ENCODE data around the gene ZNF638.

Gene ZNF638

DNA sequence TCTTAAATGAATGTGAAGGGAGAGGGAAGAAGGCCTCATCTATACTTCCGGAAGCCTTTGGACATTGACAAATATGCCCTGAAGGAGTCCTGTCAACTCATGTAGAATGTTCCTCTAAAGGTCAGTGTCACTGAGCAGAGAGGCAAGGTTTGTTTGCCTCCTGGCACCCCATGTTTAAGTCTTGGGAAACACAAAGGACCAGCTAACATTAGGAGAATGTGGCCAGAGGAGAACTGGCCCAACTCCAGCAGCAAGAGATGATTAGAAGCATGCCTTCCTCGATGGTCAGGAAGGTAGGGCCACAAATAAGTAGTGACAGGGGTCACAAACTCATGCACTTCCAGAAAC is 127.5 kb downstream of the ZNF638 start:
- DNase-seq (ENCODE audit: insufficient read length, low spot score) (no peak), FAIRE-seq (no peak)
- TF ChIP-seq, protein P1, sequence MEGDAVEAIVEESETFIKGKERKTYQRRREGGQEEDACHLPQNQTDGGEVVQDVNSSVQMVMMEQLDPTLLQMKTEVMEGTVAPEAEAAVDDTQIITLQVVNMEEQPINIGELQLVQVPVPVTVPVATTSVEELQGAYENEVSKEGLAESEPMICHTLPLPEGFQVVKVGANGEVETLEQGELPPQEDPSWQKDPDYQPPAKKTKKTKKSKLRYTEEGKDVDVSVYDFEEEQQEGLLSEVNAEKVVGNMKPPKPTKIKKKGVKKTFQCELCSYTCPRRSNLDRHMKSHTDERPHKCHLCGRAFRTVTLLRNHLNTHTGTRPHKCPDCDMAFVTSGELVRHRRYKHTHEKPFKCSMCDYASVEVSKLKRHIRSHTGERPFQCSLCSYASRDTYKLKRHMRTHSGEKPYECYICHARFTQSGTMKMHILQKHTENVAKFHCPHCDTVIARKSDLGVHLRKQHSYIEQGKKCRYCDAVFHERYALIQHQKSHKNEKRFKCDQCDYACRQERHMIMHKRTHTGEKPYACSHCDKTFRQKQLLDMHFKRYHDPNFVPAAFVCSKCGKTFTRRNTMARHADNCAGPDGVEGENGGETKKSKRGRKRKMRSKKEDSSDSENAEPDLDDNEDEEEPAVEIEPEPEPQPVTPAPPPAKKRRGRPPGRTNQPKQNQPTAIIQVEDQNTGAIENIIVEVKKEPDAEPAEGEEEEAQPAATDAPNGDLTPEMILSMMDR (IDR thresholded peaks at IDR 0.05; ENCODE audit: insufficient read depth, missing control alignments), result no peak

DNA sequence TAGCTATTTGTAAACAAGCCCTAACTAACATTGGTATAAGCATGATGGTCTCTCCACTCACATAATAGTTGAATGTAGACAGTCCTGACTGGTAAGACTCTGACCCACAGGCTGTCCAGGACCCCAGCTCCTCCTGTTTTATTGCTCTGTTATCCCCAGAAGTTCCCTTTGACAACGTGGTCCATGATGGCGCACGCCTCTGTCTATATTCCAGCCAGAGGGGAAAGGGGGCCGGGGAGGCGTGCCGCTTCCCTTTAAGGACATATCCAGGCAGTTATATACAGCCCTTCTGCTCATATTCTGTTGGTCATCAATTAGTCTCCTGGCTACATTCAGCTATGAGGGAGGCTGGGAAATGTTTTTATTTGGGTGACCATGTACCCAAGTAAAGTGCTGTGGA is 128.5 kb downstream of the ZNF638 start:
- FAIRE-seq, result no peak
- TF ChIP-seq, protein P1 (IDR thresholded peaks at IDR 0.05; ENCODE audit: insufficient read depth, missing control alignments), result no peak

DNA sequence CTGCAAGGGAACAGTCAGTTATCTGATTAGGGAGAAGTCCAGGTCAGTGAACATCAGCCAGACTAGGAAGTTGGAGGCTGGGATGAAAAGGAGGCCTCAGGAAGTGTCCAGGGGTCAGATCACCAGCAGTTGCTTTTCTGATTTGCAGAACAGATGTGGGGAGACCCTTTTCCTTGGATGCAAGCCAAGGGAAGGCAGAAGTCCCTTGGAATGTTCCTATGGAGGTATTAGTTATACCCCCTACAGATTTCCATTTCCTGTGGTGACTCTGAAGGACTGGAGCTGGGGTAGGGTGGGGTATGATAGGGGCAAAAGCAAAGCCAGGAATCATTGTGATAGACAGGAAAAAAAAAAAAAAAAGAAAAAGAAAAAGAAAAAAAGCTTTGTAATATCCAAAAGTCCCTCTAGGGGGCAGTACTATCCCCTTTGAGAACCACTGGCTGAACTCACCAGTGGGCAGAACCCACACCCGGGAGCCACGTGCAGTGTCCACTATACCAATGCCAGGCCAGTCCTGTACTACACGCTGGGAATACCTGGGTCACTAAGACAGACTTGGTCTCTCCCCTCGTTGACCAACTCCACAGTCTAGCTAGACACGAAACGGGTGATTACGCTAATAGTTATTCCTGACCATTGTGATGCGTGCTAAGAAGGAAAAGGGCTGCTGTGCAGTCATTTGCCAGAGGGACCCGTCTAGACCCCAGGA is 129.2 kb downstream of the ZNF638 start:
- TF ChIP-seq, protein P1 (IDR thresholded peaks at IDR 0.05; ENCODE audit: insufficient read depth, missing control alignments), result peak; percentile 10
- peak; percentile 49 for DNase-seq (ENCODE audit: insufficient read length, low spot score)
- no peak for FAIRE-seq

More for the DNA sequence above, 128.5 kb downstream of the ZNF638 start:
- no peak for DNase-seq (ENCODE audit: insufficient read length, low spot score)

DNA sequence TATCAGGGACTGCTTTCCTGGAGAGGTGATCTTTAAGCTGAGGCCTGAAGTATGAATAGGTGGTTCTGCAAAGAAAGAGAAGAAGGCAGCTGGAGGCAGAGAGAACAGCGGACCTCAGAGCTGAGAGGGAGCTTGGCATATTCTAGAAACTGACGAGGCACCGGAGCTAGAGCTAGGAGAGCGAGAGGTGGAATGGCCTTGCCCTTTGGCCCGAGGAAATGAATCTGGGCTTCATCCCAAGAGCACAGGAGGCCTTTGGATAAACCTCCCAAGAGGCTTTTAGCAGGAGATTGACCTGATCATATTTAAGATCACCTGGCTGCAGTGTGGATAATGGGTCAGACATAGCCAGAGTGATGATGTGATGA is 129.7 kb downstream of the ZNF638 start:
- FAIRE-seq, result no peak
- TF ChIP-seq, protein P1 (IDR thresholded peaks at IDR 0.05; ENCODE audit: insufficient read depth, missing control alignments), result no peak

DNA sequence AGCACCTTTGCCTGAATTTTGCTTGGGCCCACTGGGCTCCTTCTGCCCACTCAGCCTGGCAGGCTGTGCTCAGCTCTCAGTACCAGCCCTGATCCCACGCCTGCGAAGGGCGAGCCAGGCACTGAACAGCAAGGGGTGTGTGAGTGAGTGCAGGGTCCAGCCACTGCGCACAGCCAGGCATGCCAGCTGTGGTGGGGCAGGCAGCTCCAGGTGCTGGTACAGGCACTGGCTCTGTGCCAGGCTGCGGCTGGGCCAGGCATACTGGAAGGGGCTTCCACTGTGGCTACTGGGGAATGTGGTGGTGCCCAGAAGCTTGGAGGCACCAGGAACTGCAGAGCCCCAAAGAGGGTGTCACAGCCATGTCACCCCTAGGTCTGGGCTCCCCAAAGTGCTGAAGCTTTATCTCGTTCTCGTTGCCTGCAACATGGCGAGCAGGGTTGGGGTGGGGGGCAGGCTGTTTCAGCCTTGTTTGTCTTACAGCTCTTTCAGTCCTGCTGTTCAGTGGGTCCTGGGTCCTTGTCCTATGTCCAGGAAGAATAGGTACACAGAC is 130.5 kb downstream of the ZNF638 start:
- TF ChIP-seq, protein P1 (IDR thresholded peaks at IDR 0.05; ENCODE audit: insufficient read depth, missing control alignments), result no peak
- no peak for FAIRE-seq
- no peak for DNase-seq (ENCODE audit: insufficient read length, low spot score)

More for the DNA sequence above, 129.7 kb downstream of the ZNF638 start:
- DNase-seq (ENCODE audit: insufficient read length, low spot score), result no peak

DNA sequence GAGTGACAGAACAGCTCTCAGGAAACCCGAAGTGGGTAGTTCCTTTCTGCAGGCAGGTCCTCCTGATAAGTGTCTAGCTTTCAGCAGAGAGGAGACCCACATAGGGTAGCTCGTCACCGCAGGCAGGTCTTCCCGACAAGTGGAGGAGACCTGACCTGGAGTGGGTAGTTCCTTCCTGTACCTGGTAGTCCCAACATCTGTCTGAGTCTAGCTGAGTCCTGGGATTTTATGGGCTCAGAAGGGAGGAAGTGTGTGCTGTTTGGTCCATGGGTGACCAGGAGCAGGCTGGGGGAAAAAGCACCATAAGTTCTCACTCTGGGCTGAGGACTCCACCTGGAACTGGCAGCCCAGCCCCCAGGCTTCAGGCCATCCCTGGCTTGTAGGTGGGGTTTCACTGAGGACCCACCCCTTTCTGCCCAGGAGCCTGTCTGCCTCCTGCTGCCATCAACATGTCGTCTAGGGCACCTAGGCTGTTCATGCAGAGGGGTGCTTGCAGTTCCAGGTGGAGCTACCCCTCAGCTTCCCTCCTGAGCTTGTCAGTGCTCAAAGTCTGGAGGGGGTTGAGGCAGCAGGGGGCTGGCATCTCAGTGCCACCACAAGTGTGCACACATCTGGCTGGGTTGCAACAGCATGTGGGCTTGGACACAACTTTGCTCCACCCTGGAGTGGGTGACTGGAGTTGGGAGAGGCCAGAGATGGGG is 131.2 kb downstream of the ZNF638 start:
- FAIRE-seq (no peak), DNase-seq (ENCODE audit: insufficient read length, low spot score) (no peak)
- TF ChIP-seq, protein P1 (IDR thresholded peaks at IDR 0.05; ENCODE audit: insufficient read depth, missing control alignments), result no peak

DNA sequence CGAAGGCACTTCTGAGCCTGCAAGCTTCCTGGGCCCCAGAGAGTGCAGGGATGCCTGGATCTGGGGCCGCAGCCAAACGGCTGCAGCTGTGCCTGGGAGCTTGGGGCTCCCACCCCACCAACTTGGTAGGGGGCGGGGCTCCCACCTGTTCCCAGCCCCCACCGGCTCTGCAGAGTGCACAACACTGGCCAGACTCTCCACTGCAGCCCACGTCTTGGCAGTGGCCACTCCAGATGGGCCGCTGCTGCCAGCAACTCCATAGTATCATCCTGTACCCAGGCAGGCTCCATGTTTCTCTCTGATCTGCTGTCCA is 131.7 kb downstream of the ZNF638 start:
- TF ChIP-seq, protein P1 (IDR thresholded peaks at IDR 0.05; ENCODE audit: insufficient read depth, missing control alignments), result no peak
- DNase-seq (ENCODE audit: insufficient read length, low spot score), result no peak
- no peak for FAIRE-seq
